Esophagus muscularis mucosa (tissue), 4 donors: ENCODE data around the gene IP6K1. TPM values are rescaled to one million over a fixed set of nuclear protein-coding genes. Genes with fewer than 3 reads are reported as not detected.

Experiments
- DNase-seq: peaks from one replicate; pipeline ENCODE4 v3.0.0-alpha.2; 2017; ENCODE audit errors: extremely low spot score
- H3K27ac ChIP-seq, 4 donors: fragments of 200-600 bp; sonication (generic); replicated peaks in 1 of 4; 1 replicate in 3 of 4; 2 replicates in 1 of 4; pipeline ENCODE4 v1.5.1; 2016 to 2019; ENCODE audit warnings: mild to moderate bottlenecking in 1 of 4
- H3K27me3 ChIP-seq, 4 donors: fragments of 200-600 bp; sonication (generic); one replicate each; pipeline versions ENCODE4 v1.5.1 to v1.6.0; 2016 to 2019
- H3K36me3 ChIP-seq, 4 donors: fragments of 200-600 bp; sonication (generic); one replicate each; pipeline ENCODE4 v1.5.1; 2016 to 2019
- H3K4me1 ChIP-seq, 4 donors: fragments of 200-600 bp; sonication (generic); one replicate each; pipeline ENCODE4 v1.5.1; 2016 to 2019
- H3K4me3 ChIP-seq, 4 donors: fragments of 200-600 bp; sonication (generic); 1 replicate in 2 of 4; 2 replicates in 2 of 4; pipeline ENCODE4 v1.5.1; 2016 to 2019; ENCODE audit warnings: mild to moderate bottlenecking in 4 of 4, moderate library complexity in 1 of 4
- H3K9me3 ChIP-seq, 4 donors: fragments of 200-600 bp; sonication (generic); 1 replicate in 3 of 4; 2 replicates in 1 of 4; pipeline ENCODE4 v1.5.1; 2016 to 2019
- CTCF ChIP-seq, 3 experiments: fragments of 200-600 bp in 2 of 3; fragments of 450-650 bp in 1 of 3; sonication (generic) in 2 of 3; IDR thresholded peaks; one replicate each; pipeline ENCODE4 v1.5.1; 2017 to 2019; ENCODE audit warnings: antibody characterized with exemption in 3 of 3, mild to moderate bottlenecking in 2 of 3, moderate library complexity in 1 of 3
- EP300 ChIP-seq: sonication (generic); formaldehyde crosslinking; IDR thresholded peaks from one replicate; pipeline ENCODE4 v1.6.1; 2017; ENCODE audit warnings: antibody characterized with exemption
- POLR2A ChIP-seq: fragments of 450-650 bp; IDR thresholded peaks from one replicate; pipeline ENCODE4 v1.6.1; 2017; ENCODE audit warnings: antibody characterized with exemption, moderate library complexity, mild to moderate bottlenecking, low read depth
- POLR2AphosphoS5 ChIP-seq, 2 donors: sonication (generic); formaldehyde crosslinking; IDR thresholded peaks; one replicate each; pipeline ENCODE4 v1.6.1; 2017; ENCODE audit warnings: antibody characterized with exemption in 2 of 2
- WGBS: methylation state at CpG from one replicate; pipeline ENCODE4 v1.1.5; 2018; 5-methylcytosine and 5-hydroxymethylcytosine counted together
- intact Hi-C: fragments of 100-400 bp; cut with DNase I; formaldehyde crosslinking; loops from one replicate; pipeline ENCODE4 v1.15.1; 2023
- total RNA-seq, 4 donors: library from RNA; depleted of rRNA; stranded (reverse); fragments of >200 nt; gene quantifications; one replicate each; pipeline versions ENCODE4 v1.1.0 to v1.2.1, GENCODE V29; 2016

IP6K1 gene
- total RNA-seq, 4 donors from 2014 or later, result 33.2 to 63.4 (median 52.4) TPM

- no peak for DNase-seq
- peaks cover 4 to 43% (median 33%) of the 10 kb centered on the region in 4 donors for H3K36me3 ChIP-seq
- H3K4me3 ChIP-seq, result peak overlapping the region; percentile 55 to 67 (median 58)
- TF ChIP-seq POLR2A (no peak), POLR2AphosphoS5 (IDR thresholded peaks at IDR 0.05) (no peak), CTCF (IDR thresholded peaks at IDR 0.05) (no peak), EP300 (no peak)
- no peaks in the 10 kb centered on the region for H3K27me3 ChIP-seq
- H3K9me3 ChIP-seq, result no peaks in the 10 kb centered on the region
- intact Hi-C loops, result no loop called here
- 41% methylated on average over 5 of the region's 9 CpGs for WGBS
- H3K4me1 ChIP-seq, result peaks cover 19 to 42% (median 31%) of the 10 kb centered on the region in 4 donors
- H3K27ac ChIP-seq, result peak overlapping the region; percentile 72 to 82 (median 81)
Measured at GRCh38 chr3:49812916-49813496, 26.7 kb upstream of the IP6K1 start.

GRCh38 chr3:49807431-49808114 is 21.2 kb upstream of the IP6K1 start:
- peaks cover 48 to 69% (median 60%) of the 10 kb centered on the region in 4 donors for H3K4me1 ChIP-seq
- TF ChIP-seq POLR2A (no peak), POLR2AphosphoS5 (IDR thresholded peaks at IDR 0.05) (no peak), CTCF (IDR thresholded peaks at IDR 0.05) (no peak), EP300 (no peak)
- WGBS, result 70% methylated on average over 8 of the region's 13 CpGs
- no peak overlapping the region for H3K4me3 ChIP-seq
- DNase-seq, result no peak
- H3K36me3 ChIP-seq, result peaks cover 4 to 57% (median 35%) of the 10 kb centered on the region in 4 donors
- intact Hi-C loops, result no loop called here
- H3K27me3 ChIP-seq, result peaks cover 0 to 4% (median 0%) of the 10 kb centered on the region in 4 donors
- peak overlapping the region in 2 of 4 donors; percentile 55 to 92 for H3K27ac ChIP-seq
- H3K9me3 ChIP-seq, result no peaks in the 10 kb centered on the region

GRCh38 chr3:49806850-49807249 is 20.5 kb upstream of the IP6K1 start:
- Histone ChIP-seq H3K4me3 (no peak overlapping the region), H3K9me3 (no peaks in the 10 kb centered on the region), H3K27me3 (peaks cover 0 to 4% (median 0%) of the 10 kb centered on the region in 4 donors), H3K4me1 (peaks cover 43 to 69% (median 59%) of the 10 kb centered on the region in 4 donors), H3K27ac (peak overlapping the region; percentile 87 to 98 (median 91)), H3K36me3 (peaks cover 2 to 50% (median 33%) of the 10 kb centered on the region in 4 donors)
- DNase-seq, result no peak
- TF ChIP-seq CTCF (IDR thresholded peaks at IDR 0.05) (no peak), POLR2AphosphoS5 (IDR thresholded peaks at IDR 0.05) (no peak), POLR2A (no peak), EP300 (no peak)
- intact Hi-C loops, result no loop called here
- WGBS, result 50% methylated on average over 1 of the region's 2 CpGs

- no peaks in the 10 kb centered on the region for H3K9me3 ChIP-seq
- peaks cover 0 to 4% (median 0%) of the 10 kb centered on the region in 4 donors for H3K27me3 ChIP-seq
- WGBS, result 30% methylated on average over 6 of the region's 11 CpGs
- H3K4me3 ChIP-seq, result peak overlapping the region in 2 of 4 donors; percentile 8 to 13
- H3K36me3 ChIP-seq, result peaks cover 0 to 43% (median 26%) of the 10 kb centered on the region in 4 donors
- intact Hi-C loops, result no loop called here
- H3K27ac ChIP-seq, result peak overlapping the region; percentile 87 to 98 (median 91)
- no peak for DNase-seq
- H3K4me1 ChIP-seq, result peaks cover 43 to 61% (median 57%) of the 10 kb centered on the region in 4 donors
- no peak for TF ChIP-seq POLR2A
- no peak for TF ChIP-seq CTCF (IDR thresholded peaks at IDR 0.05)
- TF ChIP-seq EP300, result no peak
- no peak for TF ChIP-seq POLR2AphosphoS5 (IDR thresholded peaks at IDR 0.05)
Measured at GRCh38 chr3:49805897-49806701, 19.8 kb upstream of the IP6K1 start.
